ENCODE measurements around the gene SH3GL1. TPM values are rescaled to one million over a fixed set of nuclear protein-coding genes. Genes with fewer than 3 reads are reported as not detected.
"Not testable (repeated sequence)": the region's sequence is repeated elsewhere in the genome, so short reads cannot be mapped to it uniquely, and the experiment has no call there.

Gene SH3GL1
- total RNA-seq, 4 donors from 2014 or later = 109 to 117 (median 112) TPM

- 96 to 97% methylated on average over 19 of the region's 19 CpGs for WGBS, 2 donors
- intact Hi-C loops (cut with DNase I; ENCODE audit: low total_unique reads) = no loop called here
- DNase-seq (ENCODE audit: low spot score in 2 of 2) = no peak
- no peak overlapping the region for H3K4me3 ChIP-seq (ENCODE audit: low read depth, poor library complexity, severe bottlenecking)
- TF ChIP-seq POLR2A (IDR thresholded peaks at IDR 0.05) (no peak), CTCF (IDR thresholded peaks at IDR 0.05) (no peak)
These were observed 70.5 kb downstream of the SH3GL1 start for GRCh38 chr19:4329858-4330257.

DNA sequence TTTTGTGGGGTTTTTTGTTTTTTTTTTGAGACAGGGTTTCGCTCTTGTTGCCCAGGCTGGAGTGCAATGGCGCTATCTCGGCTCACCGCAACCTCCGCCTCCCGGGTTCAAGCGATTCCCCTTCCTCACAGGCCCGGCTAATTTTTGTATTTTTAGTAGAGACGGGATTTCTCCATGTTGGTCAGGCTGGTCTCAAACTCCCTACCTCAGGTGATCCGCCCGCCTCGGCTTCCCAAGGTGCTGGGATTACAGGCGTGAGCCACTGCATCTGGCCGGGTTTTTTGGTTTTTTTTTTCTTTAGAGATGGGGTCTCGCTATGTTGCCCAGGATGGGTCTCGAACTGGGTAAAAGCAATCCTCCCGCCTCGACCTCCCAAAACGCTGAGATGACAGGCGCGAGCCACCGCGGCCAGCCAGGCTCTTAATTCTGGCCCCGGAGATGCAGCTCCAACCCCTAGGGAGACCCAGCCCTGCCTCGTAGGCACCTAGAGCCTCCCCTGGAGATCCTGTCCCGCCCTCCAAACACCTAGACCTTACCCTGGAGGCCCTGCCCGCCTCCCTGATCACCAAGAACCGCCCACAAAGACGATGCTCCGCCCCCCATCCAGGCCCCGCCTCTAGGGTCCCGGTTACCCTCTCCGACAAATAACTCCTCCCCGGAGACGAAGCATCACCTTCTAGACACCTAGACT, 71.2 kb downstream of the SH3GL1 start:
- intact Hi-C loops (cut with DNase I; ENCODE audit: low total_unique reads); H3K4me3 ChIP-seq (ENCODE audit: low read depth, poor library complexity, severe bottlenecking); DNase-seq (ENCODE audit: low spot score in 2 of 2): not testable (repeated sequence)
- WGBS, 2 donors = 58 to 79% methylated on average over 35 of the region's 35 CpGs

GRCh38 chr19:4328243-4328990, 71.9 kb downstream of the SH3GL1 start:
- 23 to 30% methylated on average over 34 to 45 of the region's 49 CpGs for WGBS, 2 donors
- DNase-seq (ENCODE audit: low spot score in 2 of 2) = peak; percentile 52 to 98
- intact Hi-C loops (cut with DNase I; ENCODE audit: low total_unique reads) = no loop called here
- TF ChIP-seq POLR2A (IDR thresholded peaks at IDR 0.05) (no peak), CTCF (IDR thresholded peaks at IDR 0.05) (no peak)
- H3K4me3 ChIP-seq (ENCODE audit: low read depth, poor library complexity, severe bottlenecking) = no peak overlapping the region

GRCh38 chr19:4327877-4328242, 72.5 kb downstream of the SH3GL1 start:
- no peak overlapping the region for H3K4me3 ChIP-seq (ENCODE audit: low read depth, poor library complexity, severe bottlenecking)
- no peak for DNase-seq (ENCODE audit: low spot score in 2 of 2)
- TF ChIP-seq POLR2A (IDR thresholded peaks at IDR 0.05) = no peak
- TF ChIP-seq CTCF (IDR thresholded peaks at IDR 0.05) = no peak
- WGBS, 2 donors = 13 to 31% methylated on average over 12 of the region's 13 CpGs
- intact Hi-C loops (cut with DNase I; ENCODE audit: low total_unique reads) = no loop called here

GRCh38 chr19:4327252-4327876, 73.0 kb downstream of the SH3GL1 start:
- H3K4me3 ChIP-seq (ENCODE audit: low read depth, poor library complexity, severe bottlenecking) = no peak overlapping the region
- intact Hi-C loops (cut with DNase I; ENCODE audit: low total_unique reads) = no loop called here
- no peak for TF ChIP-seq CTCF (IDR thresholded peaks at IDR 0.05)
- no peak for TF ChIP-seq POLR2A (IDR thresholded peaks at IDR 0.05)
- peak in 1 of 2 donors; percentile 95 for DNase-seq (ENCODE audit: low spot score in 2 of 2)
- 32 to 39% methylated on average over 27 to 30 of the region's 30 CpGs for WGBS, 2 donors

- H3K4me3 ChIP-seq (ENCODE audit: low read depth, poor library complexity, severe bottlenecking) = no peak overlapping the region
- no peak for DNase-seq (ENCODE audit: low spot score in 2 of 2)
- WGBS, 2 donors = 44 to 46% methylated on average over 26 to 33 of the region's 33 CpGs
- intact Hi-C loops (cut with DNase I; ENCODE audit: low total_unique reads) = no loop called here
- no peak for TF ChIP-seq POLR2A (IDR thresholded peaks at IDR 0.05)
- no peak for TF ChIP-seq CTCF (IDR thresholded peaks at IDR 0.05)
These were observed 73.5 kb downstream of the SH3GL1 start for GRCh38 chr19:4326837-4327251.
